Omental fat pad (tissue), 4 donors: ENCODE results near the gene TMEM271. TPM values are rescaled to one million over a fixed set of nuclear protein-coding genes. Genes with fewer than 3 reads are reported as not detected.
"Not testable (repeated sequence)": the region's sequence is repeated elsewhere in the genome, so short reads cannot be mapped to it uniquely, and the experiment has no call there.

ENCODE experiments used
- ATAC-seq: fragments of 150-250 bp; one replicate; pipeline ENCODE4 v1.9.1; 2016; ENCODE audit warnings: mild to moderate bottlenecking, moderate library complexity; ENCODE audit not compliant: low FRiP score
- DNase-seq: peaks from one replicate; pipeline ENCODE4 v3.0.0-alpha.2; 2019; ENCODE audit warnings: low spot score
- total RNA-seq, 4 donors: library from RNA; depleted of rRNA; stranded (reverse); fragments of >200 nt; gene quantifications; one replicate each; pipeline ENCODE4 v1.1.0, GENCODE V29; 2016
- TF ChIP-seq, protein P1 (sequence below), 3 donors: fragments of 450-650 bp; IDR thresholded peaks; one replicate each; pipeline ENCODE4 v1.5.1; 2016 to 2017; ENCODE audit warnings: antibody characterized with exemption in 3 of 3, mild to moderate bottlenecking in 3 of 3, moderate library complexity in 2 of 3

The TMEM271 gene
- total RNA-seq, 4 donors from 2014 or later = not detected

DNA sequence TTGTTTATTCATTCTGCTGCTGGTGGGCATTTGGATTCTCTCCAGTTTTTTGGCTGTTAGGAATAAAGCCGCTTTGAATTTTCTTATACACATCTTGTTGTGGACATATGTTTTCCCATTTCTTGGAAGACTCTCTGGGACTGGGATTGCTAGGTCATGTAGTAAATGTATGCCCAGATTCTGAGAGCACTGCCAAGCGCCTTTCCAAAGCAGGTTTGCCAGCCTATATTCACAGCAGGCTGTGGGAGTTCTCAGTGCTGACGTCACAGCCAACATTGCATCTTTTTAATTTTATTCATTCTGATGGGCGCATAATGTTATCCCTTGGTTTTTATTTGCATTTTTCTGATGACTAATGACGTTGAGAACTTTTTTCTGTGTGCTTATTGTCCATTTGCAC lies 24.1 kb downstream of the TMEM271 start:
- ATAC-seq (no peak), DNase-seq (no peak)
- TF ChIP-seq, protein P1, sequence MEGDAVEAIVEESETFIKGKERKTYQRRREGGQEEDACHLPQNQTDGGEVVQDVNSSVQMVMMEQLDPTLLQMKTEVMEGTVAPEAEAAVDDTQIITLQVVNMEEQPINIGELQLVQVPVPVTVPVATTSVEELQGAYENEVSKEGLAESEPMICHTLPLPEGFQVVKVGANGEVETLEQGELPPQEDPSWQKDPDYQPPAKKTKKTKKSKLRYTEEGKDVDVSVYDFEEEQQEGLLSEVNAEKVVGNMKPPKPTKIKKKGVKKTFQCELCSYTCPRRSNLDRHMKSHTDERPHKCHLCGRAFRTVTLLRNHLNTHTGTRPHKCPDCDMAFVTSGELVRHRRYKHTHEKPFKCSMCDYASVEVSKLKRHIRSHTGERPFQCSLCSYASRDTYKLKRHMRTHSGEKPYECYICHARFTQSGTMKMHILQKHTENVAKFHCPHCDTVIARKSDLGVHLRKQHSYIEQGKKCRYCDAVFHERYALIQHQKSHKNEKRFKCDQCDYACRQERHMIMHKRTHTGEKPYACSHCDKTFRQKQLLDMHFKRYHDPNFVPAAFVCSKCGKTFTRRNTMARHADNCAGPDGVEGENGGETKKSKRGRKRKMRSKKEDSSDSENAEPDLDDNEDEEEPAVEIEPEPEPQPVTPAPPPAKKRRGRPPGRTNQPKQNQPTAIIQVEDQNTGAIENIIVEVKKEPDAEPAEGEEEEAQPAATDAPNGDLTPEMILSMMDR (IDR thresholded peaks at IDR 0.05) = no peak

DNA sequence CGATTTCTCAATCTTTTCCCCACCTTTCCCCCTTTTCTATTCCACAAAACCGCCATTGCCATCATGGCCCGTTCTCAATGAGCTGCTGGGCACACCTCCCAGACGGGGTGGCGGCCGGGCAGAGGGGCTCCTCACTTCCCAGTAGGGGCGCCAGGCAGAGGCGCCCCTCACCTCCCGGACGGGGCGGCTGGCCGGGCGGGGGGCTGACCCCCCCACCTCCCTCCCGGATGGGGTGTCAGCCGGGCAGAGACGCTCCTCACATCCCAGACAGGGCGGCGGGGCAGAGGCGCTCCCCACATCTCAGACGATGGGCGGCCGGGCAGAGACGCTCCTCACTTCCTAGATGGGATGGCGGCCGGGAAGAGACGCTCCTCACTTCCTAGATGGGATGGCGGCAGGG lies 25.8 kb downstream of the TMEM271 start:
- DNase-seq, ATAC-seq: not testable (repeated sequence)

DNA sequence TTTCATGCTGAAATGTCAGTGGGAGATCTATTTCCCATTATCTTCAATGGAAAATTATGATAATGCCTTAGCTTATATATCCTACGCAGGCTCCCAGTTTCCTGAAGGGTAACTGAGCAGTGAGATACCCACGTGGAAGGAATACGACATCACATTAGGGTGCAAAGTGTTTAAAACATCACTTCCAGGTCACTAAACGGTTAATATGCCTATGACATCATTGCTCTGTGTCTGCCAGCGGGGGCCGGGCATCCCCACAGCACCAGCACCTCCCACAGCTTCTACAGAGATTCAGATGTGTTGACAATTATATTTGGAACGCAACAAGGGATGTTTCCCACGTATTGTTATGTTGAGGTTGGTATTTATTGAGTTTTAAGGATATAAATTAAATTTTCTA lies 27.1 kb downstream of the TMEM271 start:
- ATAC-seq (no peak), DNase-seq (no peak)
- TF ChIP-seq, protein P1 (IDR thresholded peaks at IDR 0.05) = no peak

DNA sequence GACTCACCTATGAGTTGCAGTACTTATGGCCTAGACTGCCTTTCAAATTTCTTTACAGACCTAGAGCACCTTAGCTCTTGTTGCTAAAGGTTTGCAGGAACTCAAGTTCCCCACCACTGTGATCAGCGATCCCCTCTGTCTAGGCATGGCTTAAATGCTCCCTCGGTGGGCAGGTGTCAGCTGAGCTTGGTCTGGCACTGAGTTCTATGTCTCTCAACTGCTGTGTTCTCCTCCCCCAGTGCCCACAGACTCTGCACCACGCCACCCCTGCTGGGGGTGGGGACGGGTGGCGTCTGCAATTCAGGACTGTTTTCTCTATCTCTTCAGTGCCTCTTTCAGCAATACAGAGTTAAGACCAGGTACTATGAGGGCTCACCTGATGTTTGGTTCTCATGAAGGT lies 30.5 kb downstream of the TMEM271 start:
- TF ChIP-seq, protein P1 (IDR thresholded peaks at IDR 0.05) = no peak
- no peak for DNase-seq
- ATAC-seq = no peak

DNA sequence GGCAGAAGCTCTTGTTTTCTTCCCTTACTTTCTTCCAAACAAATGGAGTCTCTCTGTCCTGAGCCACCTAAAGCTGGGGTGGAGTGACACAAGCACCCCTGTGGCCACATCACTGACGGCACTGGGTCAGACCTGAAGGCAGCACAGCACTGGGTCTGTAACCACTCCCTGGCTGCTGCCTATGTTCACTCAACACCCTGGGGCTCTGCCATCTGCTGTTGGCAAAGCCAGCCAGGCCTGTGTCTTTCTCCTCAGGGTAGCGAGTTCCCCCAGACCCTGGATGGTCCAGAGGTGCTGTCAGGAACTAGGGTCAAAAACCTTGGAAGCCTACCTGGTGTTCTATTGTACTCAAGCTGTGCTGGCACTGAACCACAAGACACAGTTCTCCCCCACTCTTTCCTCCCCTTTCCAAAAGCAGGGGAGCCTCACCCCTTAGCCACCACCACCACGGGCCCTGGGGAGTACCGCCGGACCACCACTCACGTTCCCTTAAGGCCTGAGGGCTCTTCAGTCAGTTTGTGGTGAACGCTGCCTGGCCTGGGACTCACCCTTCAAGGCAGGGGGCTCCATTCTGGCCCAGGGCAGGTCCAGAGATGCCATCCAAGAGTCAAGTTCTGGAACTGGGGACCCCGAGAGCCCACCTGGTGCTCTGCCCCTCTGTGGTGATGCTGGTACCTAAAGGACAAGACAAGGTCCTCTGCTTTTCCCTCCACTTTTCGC lies 31.5 kb downstream of the TMEM271 start:
- TF ChIP-seq, protein P1 (IDR thresholded peaks at IDR 0.05) = no peak
- ATAC-seq (no peak), DNase-seq (no peak)

DNA sequence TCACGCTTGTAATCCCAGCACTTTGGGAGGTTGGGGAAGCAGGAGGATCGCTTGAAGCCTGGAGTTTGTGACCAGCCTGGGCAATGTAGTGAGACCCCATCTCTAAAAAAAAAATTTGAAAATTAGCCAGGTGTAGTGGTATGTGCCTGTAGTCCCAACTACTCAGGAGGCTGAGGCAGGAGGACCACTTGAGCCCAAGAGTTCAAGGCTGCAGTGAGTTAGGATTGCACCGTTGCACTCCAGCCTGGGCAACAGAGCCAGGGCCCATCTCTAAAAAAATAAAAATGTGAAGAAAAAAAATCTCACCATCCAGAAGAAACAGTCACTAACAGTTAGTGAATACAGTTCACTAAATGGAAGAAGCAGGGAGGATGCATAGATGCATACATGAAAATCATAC lies 34.8 kb downstream of the TMEM271 start:
- DNase-seq = no peak
- no peak for ATAC-seq
- TF ChIP-seq, protein P1 (IDR thresholded peaks at IDR 0.05) = no peak

DNA sequence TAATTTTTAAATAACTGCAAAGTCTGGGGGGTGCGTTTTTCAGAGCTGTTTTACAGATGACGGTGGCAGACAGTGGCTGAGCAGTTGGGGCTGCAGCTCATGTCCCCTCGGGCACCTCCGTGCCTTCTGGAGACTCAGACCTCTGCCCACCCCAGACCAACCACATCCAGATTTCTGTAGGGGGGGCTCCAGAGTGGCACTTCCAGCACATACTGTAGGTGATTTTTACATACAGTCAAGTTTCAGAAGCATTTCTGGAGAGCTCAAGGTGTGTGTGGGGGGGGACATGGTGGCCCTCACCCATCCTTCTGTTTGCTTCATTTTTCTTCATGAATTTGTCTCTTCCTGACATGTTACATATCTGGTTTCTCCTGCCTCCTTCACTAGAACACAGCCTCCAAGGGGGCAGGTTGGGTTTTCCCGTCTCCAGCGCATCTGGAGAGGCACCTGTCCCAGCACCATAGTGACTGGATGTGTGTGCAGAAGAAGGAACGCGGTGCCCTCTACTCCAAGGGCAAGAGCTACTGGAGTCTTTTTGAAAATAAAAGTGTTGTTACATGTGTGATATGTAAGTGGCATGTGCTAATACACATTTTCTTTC lies 37.5 kb downstream of the TMEM271 start:
- TF ChIP-seq, protein P1 (IDR thresholded peaks at IDR 0.05) = no peak
- DNase-seq = no peak
- no peak for ATAC-seq
